OCI-LY3 (cell line): ENCODE data around the gene ATP2B3.

ENCODE experiments used
- CTCF ChIP-seq: fragments of 200-600, 300-600 bp; sonication (generic); IDR thresholded peaks from 2 replicates; pipeline ENCODE4 v1.5.1; 2014; ENCODE audit warnings: antibody characterized with exemption, low read length, low read depth
- EZH2phosphoT487 ChIP-seq: fragments of 200-600 bp; shearing (Covaris generic); IDR thresholded peaks from 2 replicates; pipeline ENCODE4 v1.6.1; 2018; ENCODE audit warnings: antibody characterized with exemption, mixed run types, low read depth

GRCh38 chrX:153565996-153566580, 48.6 kb downstream of the ATP2B3 start:
- TF ChIP-seq CTCF, result no peak
- TF ChIP-seq EZH2phosphoT487, result no peak
